ENCODE data around the gene CNTFR. TPM values are rescaled to one million over a fixed set of nuclear protein-coding genes. Genes with fewer than 3 reads are reported as not detected.

Gene CNTFR
- total RNA-seq, 1 donor from 2014 or later = 9.4 TPM

DNA sequence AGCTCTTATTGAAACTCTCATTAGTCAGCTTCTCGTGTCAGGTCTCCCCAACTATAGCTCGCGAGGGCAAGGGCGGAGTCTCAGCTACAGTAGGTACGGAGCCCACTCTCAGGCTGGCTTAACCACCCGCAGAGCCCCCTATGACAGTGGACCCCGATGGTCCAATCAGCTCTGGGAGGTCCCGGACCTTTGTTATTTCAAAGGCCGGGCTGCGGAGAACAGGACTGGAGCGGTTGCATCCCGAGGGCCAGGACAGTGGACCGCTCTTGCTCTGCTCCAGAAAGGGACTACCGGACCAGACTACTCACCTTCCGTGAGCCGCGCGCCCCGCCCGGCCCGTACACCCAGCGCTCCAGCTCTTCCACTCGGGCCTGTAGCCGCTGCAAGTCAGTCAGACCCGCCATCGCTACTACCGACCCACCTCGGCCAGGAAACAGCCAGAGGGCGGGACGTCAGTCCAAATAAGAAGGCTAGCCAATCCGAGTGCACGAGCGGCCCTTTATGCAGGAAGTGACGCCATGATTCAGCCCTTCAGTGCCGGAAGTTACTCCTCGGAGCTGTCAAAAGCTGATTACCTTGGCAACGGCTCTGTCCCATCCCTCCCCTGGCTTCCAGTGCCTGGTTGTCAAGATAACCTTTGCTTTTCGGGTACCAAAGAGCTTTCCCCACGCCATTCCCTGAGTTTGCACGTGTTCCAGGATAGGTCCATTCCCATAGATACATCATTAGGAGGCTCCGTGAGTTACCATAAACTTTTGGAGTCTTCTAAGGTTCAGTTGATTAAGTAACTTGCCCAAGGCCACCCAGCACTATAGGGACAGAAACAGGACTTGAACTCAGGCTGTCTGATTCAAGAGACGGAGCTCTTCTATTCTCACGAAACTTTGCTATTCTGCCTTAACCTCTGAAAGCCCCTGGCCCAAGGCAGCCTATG, 30.8 kb upstream of the CNTFR start, which contains the start of gene DCTN3:
TSS of gene DCTN3 (minus strand) at position 435 of the 934 bp plus-strand sequence. CDS start at position 404, 31 bp downstream.
- DNase-seq (ENCODE audit: low spot score) = peak; percentile 94

DNA sequence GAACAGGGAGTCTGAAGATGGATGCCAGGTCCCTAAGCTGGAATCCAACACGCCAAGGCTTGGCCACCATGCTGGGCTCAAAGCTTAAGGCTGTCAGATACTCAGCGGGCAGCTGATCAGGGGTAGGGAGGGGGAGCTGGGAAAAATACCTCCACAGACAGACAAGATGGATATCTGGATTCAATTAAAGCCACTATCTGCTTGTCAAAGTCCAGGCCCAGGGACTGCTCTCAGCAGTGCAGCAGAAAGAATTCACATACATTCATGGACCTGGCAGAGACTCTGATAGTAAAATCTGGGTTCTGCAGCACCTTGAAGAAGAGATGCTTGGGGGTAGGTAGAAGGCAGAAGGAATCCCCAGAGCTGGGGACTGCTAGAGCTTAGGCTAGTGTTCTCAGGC, 25.6 kb upstream of the CNTFR start:
- DNase-seq (ENCODE audit: low spot score) = no peak

DNA sequence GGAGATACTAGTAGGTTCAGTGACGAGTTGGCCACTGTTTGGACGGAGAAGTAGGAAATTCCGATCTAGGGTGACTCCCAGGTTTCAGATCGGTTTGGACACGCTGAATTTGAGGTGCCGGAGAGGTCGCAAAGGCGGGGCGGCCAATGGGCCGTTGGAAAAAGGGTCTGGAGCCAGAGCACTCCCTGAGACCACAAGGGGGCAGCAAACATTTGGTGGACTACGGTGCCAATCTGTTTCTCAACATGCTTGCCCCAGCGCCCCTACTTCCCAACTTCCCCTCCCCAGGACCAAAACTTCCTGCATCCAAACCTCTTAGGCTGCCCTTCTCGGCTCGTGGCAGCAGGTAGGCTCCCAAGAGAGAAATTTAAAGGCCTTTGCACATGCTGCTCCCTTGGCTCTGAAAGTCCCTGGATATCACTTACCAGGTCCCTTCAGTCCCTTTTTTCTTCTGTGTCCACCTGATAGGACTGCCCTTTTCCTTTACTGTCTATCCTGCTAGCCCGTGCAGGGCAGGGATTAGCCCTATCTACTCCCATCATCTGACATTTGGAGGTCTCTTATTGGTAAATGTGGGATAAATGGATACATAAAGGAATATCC, 23.4 kb upstream of the CNTFR start:
- peak; percentile 85 for DNase-seq (ENCODE audit: low spot score)

DNA sequence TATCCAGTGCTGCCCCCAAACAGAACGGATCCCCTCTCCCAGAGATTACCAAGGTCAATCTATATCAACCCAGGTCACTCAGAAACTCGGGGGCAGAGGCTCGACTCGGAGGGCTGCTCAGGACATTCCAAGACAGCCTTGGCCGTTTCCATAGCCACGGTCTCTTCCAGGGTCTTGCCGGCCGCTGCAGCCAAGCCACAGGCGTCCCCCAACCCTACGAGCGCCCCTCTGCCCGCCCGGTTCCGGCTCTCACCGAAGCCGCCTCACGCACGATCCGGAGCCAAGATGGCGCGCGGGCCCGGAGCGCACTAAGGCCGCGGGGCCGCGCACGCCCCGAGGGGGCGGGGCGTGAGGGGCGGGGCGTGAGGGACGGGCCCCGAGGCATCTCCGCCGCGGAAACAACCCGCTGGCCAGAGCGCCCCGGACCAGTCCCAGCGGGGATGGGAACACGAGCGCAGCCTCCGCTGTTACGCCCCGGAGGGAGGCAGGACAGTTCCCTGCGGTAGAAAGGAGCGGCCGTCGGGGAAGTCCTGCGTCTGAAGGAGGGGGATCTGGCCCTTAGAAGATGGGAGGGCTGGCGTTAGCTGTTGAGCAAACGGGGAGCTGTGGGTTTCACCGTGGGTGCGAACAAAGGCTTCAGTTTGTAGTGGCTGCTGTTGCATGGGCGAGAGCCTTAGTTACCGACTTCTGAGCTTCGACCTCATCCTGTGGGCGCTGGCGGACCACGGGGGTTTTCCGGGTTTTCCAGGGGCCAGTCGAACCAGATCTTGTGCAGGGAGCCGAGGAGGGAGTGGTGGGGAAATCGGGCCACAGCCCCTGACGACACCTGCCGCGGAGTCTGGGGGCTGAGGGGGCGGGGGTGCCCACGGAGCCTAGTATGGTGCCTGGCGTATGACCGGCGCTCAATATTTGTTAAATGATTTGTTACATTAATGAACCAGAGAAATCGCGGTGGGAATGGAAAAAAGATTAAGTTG, 22.6 kb upstream of the CNTFR start, which contains the start of gene RPP25L:
TSS of gene RPP25L (minus strand) at position 287 of the 977 bp plus-strand sequence. CDS start 801 bp downstream, outside the sequence.
- peak; percentile 90 for DNase-seq (ENCODE audit: low spot score)

DNA sequence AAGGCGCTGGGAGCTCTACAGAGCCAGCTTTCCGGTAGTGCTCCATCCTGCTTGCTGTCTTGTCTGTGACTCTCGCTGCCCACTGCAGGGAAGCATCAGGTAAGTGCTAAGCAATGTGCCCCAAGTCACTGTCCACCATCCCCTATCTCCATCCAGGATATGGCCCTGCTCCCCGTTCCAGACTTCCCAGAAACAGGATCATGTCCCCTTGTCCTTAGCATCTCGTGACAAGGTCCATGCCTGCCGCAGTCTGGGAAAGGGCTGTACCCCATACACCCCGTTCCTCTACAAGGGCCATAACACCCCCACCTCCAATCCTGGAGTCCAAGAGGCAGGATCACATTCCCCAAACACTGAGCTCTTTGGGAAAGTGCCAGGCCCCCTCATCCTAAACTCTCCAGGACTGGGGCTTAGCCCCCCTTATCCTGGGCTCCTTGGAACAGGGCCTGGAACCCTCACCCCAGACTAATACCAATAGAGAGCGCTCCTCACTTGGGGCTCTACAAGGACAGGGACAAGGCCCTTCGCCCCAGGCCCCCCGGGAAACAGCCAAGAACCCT, 21.8 kb upstream of the CNTFR start:
- DNase-seq (ENCODE audit: low spot score) = no peak

DNA sequence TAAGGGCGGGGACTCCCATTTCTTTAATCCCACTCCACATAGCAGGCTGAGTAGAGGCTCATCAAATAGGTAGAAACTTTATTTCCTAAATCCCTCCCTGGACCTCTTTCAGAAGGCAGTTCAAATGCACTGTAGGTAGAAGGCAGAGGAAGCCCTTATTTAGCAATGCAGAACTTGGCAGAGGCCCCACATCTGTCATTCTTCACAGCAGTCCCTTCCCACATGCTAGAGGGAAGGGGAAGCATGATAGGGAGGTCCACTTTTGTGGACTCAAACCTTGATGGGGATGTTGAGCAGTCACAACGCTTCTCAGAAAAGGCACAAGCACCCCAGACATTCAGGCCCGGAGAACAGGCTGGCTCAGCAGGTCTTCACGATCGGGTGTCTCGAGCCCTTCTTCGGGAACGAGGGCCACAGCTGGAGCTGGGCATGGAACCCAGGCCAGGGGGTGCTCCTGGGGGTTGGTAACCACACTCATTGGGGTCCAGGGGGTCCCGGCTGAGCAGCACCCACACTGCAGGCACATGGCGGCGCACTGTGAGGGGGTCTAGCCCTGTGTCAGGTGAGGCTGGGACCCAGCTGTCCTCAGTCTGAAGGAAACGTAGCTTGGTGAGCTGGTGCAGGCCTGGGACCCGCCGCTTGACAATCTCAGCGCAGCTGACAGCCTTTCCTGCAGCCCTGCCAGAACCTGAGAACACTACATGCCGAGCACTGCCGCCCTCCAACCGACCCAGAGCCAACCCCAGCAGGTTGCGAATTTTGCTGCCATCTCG, 21.1 kb upstream of the CNTFR start:
- DNase-seq (ENCODE audit: low spot score) = no peak

DNA sequence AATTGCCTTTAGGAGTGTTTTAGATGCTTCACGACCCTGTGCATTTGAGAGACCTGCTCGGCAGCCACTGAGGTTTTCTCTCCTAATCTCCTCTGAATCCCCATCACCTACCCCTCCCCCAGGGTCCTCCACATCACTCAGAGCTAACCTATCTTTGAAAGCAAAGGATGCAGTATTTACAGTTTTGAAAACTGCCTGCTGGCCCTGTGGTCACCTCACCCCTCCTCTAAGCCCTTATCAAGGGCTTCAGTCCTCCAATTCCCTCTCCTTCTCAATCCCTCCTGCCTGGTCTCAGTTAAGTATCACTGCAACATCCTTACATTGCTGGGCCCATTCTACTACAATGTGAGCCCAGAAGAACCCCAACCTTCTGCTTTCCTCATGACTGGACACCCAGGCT, 17.8 kb upstream of the CNTFR start:
- DNase-seq (ENCODE audit: low spot score) = no peak

DNA sequence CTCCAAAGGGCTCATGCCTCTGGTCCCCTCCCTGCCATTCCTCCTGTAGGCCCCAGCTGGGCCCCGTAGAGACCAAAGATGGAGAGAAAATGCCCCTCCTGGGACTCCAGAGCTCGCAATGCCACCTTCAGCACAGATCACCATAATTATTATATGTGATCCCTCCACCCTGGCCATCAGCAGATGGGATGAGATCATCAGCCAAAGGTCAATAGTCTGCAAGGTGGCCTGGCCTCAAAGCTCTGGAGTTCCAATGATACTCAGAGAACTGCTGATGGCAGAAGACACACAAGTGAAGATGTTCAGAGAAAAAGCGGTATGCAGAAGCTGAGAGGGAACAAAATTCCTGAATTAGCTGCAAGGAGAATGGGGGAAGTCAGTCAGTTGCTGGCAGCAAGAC, 17.4 kb upstream of the CNTFR start:
- DNase-seq (ENCODE audit: low spot score) = no peak

DNA sequence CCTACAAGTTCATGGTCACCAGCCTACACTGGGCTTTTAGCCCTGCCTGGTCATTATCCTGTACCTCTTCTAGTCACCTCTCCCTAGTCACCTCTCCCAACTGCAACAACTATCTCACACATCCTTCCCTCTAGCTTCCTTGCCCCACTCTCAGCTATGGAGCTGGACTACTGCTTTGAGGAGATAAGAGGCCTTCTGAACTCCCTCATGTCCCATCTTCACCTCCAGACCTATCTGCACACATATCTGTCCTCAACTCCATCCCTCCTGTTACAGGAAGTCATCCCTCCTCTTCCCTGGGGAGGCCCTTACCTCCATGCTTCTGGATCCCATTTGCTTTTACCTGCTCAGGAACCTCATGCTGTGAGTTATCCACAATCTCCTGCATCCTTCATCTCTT, 16.7 kb upstream of the CNTFR start:
- no peak for DNase-seq (ENCODE audit: low spot score)

DNA sequence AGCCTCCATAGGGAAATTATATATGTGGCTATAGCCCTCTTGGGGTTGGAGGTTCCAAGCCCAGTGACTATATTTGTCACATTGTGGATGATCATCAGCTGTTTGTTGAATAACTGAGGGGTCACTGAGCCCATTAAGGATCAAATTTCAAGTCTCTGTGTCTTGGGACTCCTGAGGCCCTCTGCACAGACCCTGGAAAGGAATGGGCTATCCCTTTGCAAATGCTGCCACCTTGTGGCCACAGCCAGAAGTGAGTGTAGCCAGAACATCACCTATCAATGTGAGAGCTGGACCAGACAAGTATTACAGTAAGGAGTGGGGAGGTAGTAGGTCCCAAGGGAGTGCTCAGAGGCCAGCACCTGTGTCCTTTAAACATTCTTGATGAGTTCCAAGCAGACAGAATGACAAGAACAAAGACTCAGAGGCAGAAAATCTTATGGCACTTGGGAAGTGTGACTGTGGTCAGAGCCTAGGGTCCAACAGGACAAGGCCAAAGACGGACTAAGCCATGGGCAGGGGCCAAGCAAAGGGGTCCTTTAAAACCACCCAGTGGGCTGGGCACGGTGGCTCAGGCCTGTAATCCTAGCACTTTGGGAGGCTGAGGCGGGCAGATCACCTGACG, 14.2 kb upstream of the CNTFR start:
- peak; percentile 86 for DNase-seq (ENCODE audit: low spot score)

DNA sequence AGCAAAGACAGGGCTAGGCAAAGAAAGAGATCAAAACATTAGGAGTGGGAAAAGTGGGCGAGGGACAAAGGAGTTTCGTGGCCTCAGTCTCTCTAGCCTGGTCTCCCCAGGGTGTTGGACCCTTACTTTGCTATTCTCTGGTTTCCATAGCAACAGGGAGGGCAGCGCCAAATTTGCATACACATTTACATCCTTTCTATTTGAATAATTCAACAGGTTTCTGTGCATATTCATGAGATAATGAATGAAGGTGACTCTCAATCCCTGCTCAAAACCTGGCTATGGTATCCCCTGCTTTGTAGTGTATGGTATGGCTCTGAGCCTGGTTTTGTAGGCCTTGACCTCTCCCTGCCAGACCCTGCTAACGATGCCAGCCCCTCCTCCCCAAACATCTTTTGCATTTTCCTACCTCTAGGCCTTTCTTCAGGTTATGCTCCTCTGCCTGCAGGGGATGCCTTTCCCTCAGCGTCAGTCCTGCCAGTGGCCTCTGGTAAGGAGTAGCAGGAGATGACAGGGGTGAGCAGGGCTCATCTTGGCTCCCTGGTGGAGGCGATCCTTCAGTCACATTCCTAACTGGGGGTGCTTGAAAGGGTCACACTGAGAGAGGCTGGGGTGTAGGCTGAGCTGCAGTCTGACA, 12.5 kb upstream of the CNTFR start:
- DNase-seq (ENCODE audit: low spot score) = no peak

DNA sequence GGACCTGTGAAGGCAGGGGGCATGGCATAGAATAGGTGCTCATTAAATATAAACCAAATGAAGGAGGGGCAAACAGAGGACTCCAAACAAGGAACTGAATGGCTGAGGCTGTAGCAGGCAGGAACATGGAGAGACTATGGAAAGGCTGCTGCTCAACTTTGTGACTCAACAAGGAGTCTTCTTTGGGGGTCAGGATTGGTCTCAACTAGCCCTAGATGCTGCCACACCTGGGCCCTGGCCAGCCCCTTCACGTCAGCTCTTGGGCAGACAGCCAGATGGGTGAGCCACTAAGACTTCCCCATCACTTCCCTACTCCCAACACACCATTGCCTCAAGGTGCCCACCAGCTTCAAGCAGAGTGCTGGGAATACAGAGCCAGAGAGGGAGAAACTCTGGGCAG, 11.4 kb upstream of the CNTFR start:
- DNase-seq (ENCODE audit: low spot score) = peak; percentile 57

DNA sequence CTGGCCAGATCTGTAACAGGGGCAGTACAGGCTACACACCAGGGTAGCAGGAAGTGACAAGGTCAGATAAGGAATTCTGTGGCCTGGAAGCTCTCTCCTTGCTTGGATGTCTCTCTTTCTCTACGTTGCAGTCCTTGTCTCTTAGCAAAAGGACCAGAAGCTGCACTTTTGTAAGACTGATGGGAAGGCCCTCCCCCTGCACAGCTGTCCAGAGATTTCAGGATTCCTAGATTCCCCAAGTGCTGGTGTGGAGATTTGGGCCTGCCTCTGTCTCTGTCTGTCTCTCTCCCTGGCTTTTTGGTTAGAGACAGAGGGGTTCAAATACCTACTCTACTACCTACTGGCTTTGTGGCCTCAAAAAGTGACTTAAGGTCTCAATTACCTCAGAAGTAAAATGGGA, 10.0 kb upstream of the CNTFR start:
- DNase-seq (ENCODE audit: low spot score) = no peak

DNA sequence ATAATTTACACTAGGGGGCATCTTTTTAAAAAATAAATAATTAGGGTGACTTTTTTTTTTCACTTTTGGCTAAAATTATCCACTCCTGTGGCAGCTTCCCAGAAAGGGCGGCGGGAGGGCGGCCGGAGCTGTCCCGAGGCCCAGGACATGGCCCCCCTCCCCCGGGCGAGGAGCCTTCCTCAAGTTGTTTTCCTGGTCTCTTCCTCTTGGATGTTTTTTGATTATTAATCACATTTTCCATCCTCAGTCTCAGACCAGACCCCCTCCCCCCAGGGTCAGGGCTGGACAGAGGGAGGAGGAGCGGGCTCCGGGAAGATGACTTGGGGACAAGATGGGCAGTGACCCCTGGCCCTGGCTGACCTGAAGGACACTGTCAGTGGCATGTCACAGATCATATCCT, 4.7 kb upstream of the CNTFR start:
- peak; percentile 54 for DNase-seq (ENCODE audit: low spot score)

DNA sequence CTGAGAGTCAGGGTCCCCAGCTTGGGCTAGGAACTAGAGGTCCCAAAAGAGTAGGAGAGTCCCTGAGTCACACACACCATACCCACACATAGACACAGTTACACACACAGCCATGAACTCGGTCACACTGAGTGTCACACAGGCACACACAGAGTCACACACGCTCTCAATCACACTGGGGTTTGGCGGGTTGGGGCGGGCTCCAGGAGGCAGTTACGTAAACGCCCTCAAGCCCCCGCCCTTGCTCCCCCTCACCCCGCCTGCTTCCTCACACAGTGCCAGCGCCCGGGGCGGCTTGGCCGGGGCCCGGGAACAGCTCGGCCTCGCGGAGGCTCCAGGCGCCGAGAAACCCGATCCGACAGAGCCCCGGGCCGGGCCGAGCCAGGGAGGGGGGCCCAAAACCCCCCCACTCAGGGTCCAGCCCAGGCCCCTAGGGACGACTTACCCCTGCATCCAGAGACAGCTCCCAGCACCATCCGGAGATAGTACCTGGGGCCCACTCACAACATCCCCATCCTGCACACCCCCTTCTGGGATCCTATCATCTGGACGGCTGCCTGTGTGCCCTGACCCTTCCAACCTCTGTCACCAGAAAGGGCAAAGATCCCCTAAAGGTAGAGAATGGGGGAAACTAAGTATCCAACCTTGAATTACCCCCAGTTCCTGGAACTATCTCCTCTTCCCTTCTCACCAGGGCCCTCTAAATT, 3.5 kb upstream of the CNTFR start:
- DNase-seq (ENCODE audit: low spot score) = peak; percentile 82

DNA sequence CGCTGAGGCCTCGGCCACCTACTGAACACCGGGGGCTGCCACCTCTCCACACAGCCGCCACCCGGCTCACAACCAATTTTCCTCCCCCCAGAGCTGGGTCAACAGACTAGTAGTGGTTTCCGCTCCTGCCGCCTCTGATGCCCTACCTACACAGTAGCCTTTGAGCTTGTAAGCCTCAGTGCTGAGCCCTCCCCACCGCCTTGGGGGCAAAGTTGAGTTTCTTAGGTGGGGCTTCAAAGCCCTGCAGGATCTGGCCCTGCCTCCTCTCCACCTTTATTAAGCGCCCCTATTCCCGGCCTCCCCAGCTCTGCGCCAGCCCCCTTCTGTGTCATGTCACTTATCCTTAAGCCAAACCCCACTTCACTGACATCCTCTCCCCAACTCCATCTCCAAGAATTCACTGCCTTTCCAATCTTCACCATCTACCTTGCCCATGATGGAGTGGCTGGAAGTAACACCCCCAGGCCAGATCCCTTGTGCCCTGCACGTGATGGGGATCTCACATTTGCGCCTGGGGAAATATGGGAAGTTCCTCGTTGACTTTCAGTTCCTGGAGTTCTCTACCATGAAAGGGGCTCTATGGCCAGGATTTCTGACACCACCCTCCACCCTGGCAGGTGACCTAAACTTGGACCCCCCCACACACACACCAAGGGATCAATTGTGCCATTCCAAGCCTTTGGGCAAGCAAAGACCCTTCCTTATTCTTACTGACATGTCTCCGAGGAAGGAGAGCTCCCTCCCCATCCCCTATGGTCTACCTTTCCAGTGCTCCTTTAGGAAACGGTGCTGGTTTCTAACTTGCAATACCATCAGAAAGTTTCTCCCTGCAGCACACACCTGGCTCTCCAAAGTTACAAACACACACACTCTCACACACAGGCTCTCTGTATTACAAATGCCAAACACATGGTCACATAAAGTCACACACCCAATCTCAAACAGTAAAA, 2.7 kb upstream of the CNTFR start:
- no peak for DNase-seq (ENCODE audit: low spot score)

DNA sequence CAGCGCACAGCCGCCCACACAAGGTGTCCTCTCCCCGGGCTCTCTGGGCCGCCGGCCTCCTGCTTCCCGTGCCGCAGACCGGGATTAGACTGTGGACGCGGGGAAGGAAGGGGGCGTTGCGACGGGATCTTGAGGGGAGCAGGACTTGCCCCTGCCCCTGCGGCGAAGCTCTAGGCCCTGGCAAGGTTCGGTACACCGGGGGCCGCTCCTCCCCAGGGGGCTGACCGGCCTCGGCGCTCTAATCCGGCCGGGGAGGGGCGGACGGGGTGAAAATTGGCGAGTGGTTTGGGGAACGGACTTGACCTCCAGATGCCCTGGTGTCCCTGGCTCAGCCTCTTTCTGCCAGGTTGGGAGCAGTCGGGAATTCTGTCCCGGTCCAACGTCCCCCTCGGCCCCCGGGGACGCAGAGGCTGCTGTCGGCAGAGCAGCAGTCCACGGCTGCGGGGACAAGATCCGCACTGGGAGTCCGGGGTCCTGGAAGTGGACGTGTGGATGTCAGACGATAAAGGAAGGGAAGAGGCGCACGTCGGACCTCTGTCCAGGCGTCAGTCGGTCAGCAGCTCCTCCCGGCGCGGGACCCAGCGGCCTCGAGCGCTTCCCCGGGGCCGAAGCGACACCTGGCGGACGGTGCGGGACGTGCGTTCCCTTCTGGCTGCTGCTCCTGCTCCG, 1.9 kb upstream of the CNTFR start:
- peak; percentile 89 for DNase-seq (ENCODE audit: low spot score)
